Fibroblast of pulmonary artery (primary cell): Measurements from ENCODE around the gene NR1D1.

Experiments
- DNase-seq: peaks from one replicate; pipeline ENCODE4 v3.0.0-alpha.2; 2010; ENCODE audit warnings: low read depth
- H3K4me3 ChIP-seq: replicated peaks from 2 replicates; pipeline ENCODE4 v1.5.1; 2011; ENCODE audit warnings: low read depth, mild to moderate bottlenecking, control low read depth, low read length, moderate library complexity
- TF ChIP-seq, protein P1 (sequence below): IDR thresholded peaks from 2 replicates; pipeline ENCODE4 v1.5.1; 2011; ENCODE audit warnings: mild to moderate bottlenecking, control low read depth, low read length, inconsistent platforms; ENCODE audit errors: missing control alignments

NR1D1 gene

GRCh38 chr17:40122136-40122998 lies 22.0 kb upstream of the NR1D1 start:
- peak overlapping the region; percentile 98 for H3K4me3 ChIP-seq
- TF ChIP-seq, protein P1, sequence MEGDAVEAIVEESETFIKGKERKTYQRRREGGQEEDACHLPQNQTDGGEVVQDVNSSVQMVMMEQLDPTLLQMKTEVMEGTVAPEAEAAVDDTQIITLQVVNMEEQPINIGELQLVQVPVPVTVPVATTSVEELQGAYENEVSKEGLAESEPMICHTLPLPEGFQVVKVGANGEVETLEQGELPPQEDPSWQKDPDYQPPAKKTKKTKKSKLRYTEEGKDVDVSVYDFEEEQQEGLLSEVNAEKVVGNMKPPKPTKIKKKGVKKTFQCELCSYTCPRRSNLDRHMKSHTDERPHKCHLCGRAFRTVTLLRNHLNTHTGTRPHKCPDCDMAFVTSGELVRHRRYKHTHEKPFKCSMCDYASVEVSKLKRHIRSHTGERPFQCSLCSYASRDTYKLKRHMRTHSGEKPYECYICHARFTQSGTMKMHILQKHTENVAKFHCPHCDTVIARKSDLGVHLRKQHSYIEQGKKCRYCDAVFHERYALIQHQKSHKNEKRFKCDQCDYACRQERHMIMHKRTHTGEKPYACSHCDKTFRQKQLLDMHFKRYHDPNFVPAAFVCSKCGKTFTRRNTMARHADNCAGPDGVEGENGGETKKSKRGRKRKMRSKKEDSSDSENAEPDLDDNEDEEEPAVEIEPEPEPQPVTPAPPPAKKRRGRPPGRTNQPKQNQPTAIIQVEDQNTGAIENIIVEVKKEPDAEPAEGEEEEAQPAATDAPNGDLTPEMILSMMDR = peak; percentile 5
- DNase-seq = no peak

DNA sequence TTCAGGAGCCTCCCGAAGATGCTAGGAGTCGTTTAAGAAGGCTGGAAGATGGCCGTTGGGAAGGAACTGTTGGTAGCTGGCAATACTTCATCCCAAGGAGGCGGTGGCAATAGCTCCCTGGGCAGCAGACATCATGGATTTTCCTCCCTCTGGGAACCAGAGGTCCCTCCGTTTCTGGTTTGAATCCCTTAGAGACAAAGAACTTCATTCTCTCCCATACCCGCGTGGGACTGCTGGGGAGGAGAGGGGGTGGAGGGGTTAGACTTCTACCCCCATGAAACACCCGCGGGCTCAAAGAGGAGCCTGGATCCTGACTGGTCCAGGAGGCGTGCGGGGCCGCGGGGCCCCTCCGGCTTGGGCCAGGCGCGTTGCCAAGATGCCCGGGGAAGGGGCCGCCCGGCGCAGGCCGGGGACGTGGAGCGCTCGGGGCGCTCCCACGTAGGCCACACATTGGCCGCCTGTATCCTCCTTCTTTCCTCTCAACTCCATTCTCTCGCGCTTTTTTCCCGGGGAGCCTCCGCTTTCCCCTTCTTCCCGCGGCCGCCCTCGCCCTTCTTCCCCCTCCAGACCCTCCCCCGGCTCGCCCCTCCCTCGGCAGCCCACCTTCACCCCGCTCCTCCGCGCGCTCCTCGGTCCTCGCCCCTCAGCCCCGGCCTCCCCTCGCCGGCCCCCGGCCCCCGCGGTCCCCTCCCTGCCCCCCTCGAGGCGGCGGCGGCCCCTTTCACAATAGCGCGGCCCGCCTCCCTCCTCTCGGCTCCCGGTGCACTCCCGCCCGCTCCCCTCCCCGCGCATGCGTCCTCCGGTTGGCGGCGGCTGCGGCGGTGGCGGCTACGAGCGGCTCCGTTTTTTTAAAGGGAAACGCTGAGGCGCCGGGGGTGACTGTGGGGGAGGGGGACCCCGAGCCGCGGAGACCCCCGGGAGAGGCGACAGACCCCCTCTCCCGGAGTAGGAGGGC lies 21.1 kb upstream of the NR1D1 start, which contains the start of gene MSL1:
MSL1 (plus strand) TSS at position 791 of the 955 bp plus-strand sequence. CDS start 642 bp downstream, outside the sequence.
- DNase-seq = peak; percentile 81
- H3K4me3 ChIP-seq = peak within 1 kb of the TSS; percentile 98
- TF ChIP-seq, protein P1 = no peak

- TF ChIP-seq, protein P1 = no peak
- DNase-seq = no peak
- H3K4me3 ChIP-seq = no peak overlapping the region
These were observed 14.7 kb upstream of the NR1D1 start for GRCh38 chr17:40115101-40115436.

DNA sequence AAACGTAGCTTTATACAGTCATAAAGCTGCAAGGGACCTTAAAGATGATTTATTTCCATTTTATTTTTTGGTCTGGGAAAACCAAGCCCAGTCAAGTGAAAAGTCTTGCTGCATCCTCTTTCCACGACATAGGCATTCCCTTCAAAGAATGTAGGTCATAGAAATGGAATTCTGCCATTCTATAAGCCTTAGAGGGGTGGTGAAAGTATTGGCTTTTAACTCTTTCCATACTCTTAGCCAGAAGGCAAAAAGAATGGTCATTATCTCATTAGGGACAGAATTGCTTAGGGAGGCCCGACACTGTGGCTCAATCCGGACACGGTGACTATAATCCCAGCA lies 13.5 kb upstream of the NR1D1 start:
- H3K4me3 ChIP-seq = no peak overlapping the region
- DNase-seq = peak; percentile 44
- TF ChIP-seq, protein P1 = no peak

DNA sequence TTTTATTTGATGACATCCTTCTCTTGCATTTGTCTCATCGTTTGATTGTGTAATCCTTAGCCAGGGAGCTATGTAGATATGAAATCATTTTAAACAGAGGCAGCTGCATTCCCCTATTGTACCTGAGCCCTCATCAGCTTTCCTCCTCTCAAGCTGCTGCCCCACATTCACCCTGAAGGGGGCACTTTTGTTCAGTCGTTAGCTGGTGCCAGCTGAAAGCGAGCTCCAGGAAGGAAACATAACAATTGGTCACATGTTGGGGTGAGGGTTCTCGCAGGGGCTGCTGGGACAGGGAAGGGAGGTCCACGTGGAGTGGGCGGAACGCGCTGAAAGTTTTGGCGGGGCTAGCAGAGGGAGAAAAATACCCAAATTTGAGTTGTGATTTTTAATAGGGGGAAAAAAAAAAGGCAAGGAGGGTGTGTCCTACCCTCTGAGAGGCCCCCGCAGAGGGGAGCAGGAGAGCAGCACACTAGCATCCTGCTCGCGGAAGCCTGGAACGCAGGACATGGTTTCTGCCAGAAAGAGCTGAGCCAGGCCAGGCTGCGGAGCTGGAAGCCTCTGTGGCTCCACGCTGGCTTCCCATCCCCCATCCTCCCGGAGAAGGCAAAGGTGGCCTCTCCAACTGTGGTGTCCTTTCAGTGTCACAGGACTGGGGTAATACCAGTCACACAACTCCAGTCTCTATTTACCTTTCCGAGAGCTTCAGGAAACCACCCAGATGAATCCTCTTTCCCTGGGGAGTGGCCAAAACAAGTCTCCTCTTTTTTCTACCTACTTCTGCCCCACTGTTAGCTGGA lies 12.9 kb upstream of the NR1D1 start:
- DNase-seq = peak; percentile 97
- TF ChIP-seq, protein P1 = peak; percentile 76
- peak overlapping the region; percentile 53 for H3K4me3 ChIP-seq

DNA sequence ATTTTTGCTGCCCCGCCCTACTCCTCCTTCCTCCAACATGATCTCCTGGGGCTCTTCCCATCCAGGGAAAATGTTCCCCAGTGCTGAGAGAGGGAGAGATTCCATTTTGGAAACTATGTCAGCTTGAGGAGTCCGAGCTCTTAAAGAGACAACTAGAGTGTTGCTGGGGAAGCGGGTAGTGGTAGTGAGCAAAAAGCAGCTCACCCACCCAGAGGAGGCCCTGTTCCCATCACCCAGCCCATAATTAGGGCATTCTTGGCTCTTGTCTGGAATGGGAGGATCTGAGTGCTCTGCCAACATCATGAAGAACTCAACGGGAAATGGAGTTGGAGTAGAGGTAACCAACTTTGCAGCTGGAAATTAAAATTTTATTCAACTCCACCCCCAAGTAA lies 12.3 kb upstream of the NR1D1 start:
- DNase-seq = no peak
- H3K4me3 ChIP-seq = no peak overlapping the region
- TF ChIP-seq, protein P1 = no peak
